Measurements from ENCODE around the gene SINHCAF. TPM values are rescaled to one million over a fixed set of nuclear protein-coding genes. Genes with fewer than 3 reads are reported as not detected.
"Not testable (repeated sequence)": the region's sequence is repeated elsewhere in the genome, so short reads cannot be mapped to it uniquely, and the experiment has no call there.

The SINHCAF gene
- total RNA-seq, 1 donor from 2014 or later = 115 TPM

GRCh38 chr12:31274520-31275300, 51.2 kb downstream of the SINHCAF start:
- Mint-ChIP-seq H3K9me3 (ENCODE audit: unreplicated experiment) (no peaks in the 10 kb centered on the region), H3K36me3 (ENCODE audit: low read depth, unreplicated experiment) (peaks cover 2% of the 10 kb centered on the region), H3K27ac (ENCODE audit: unreplicated experiment) (no peak overlapping the region), H3K27me3 (ENCODE audit: low read depth, unreplicated experiment) (no peaks in the 10 kb centered on the region), H3K4me1 (ENCODE audit: low read depth, unreplicated experiment) (peaks cover 3% of the 10 kb centered on the region), H3K4me3 (ENCODE audit: unreplicated experiment) (no peak overlapping the region)
- Histone ChIP-seq H3K9ac (ENCODE audit: low read length) (no peak overlapping the region), H3K27ac (ENCODE audit: low read depth, low read length) (no peak overlapping the region), H3K36me3 (ENCODE audit: insufficient read depth, low read length) (peaks cover 8% of the 10 kb centered on the region), H3K27me3 (ENCODE audit: insufficient read depth, low read length) (no peaks in the 10 kb centered on the region), H2AFZ (ENCODE audit: low read depth, low read length) (no peak overlapping the region), H3K9me3 (ENCODE audit: insufficient read depth, low read depth, low read length) (no peaks in the 10 kb centered on the region), H3K79me2 (ENCODE audit: insufficient read depth, low read length) (no peaks in the 10 kb centered on the region), H3K4me2 (ENCODE audit: low read length) (no peak overlapping the region), H4K20me1 (ENCODE audit: insufficient read depth, low read length) (peaks cover 3% of the 10 kb centered on the region), H3K4me3 (ENCODE audit: insufficient read depth, low read depth, low read length) (no peak overlapping the region), H3K4me1 (ENCODE audit: insufficient read depth, low read length) (no peaks in the 10 kb centered on the region)
- TF ChIP-seq EZH2 (IDR thresholded peaks at IDR 0.05; ENCODE audit: insufficient read depth, low read length) = no peak
- TF ChIP-seq CTCF (IDR thresholded peaks at IDR 0.05; ENCODE audit: insufficient read depth, low read depth, low read length) = no peak
- FAIRE-seq = no peak
- DNase-seq (ENCODE audit: low read depth) = no peak

GRCh38 chr12:31273794-31274193, 52.2 kb downstream of the SINHCAF start:
- not testable (repeated sequence) for H3K4me3 ChIP-seq (ENCODE audit: insufficient read depth, low read depth, low read length); H3K4me3 Mint-ChIP-seq (ENCODE audit: unreplicated experiment); H3K4me2 ChIP-seq (ENCODE audit: low read length); H3K36me3 Mint-ChIP-seq (ENCODE audit: low read depth, unreplicated experiment); H3K9me3 Mint-ChIP-seq (ENCODE audit: unreplicated experiment); H3K9me3 ChIP-seq (ENCODE audit: insufficient read depth, low read depth, low read length); H4K20me1 ChIP-seq (ENCODE audit: insufficient read depth, low read length); FAIRE-seq; H2AFZ ChIP-seq (ENCODE audit: low read depth, low read length); H3K27ac ChIP-seq (ENCODE audit: low read depth, low read length); H3K4me1 Mint-ChIP-seq (ENCODE audit: low read depth, unreplicated experiment); DNase-seq (ENCODE audit: low read depth); H3K4me1 ChIP-seq (ENCODE audit: insufficient read depth, low read length); H3K79me2 ChIP-seq (ENCODE audit: insufficient read depth, low read length); H3K9ac ChIP-seq (ENCODE audit: low read length); H3K36me3 ChIP-seq (ENCODE audit: insufficient read depth, low read length); H3K27me3 ChIP-seq (ENCODE audit: insufficient read depth, low read length); H3K27me3 Mint-ChIP-seq (ENCODE audit: low read depth, unreplicated experiment); H3K27ac Mint-ChIP-seq (ENCODE audit: unreplicated experiment)

- TF ChIP-seq EZH2 (IDR thresholded peaks at IDR 0.05; ENCODE audit: insufficient read depth, low read length) = no peak
- TF ChIP-seq CTCF (IDR thresholded peaks at IDR 0.05; ENCODE audit: insufficient read depth, low read depth, low read length) = no peak
- no peak overlapping the region for H3K27ac ChIP-seq (ENCODE audit: low read depth, low read length)
- no peak overlapping the region for H3K27ac Mint-ChIP-seq (ENCODE audit: unreplicated experiment)
Measured at GRCh38 chr12:31272607-31273225, 53.2 kb downstream of the SINHCAF start.

More at GRCh38 chr12:31272607-31273225, 53.2 kb downstream of the SINHCAF start:
- no peak overlapping the region for H3K4me2 ChIP-seq (ENCODE audit: low read length)
- no peak for DNase-seq (ENCODE audit: low read depth)
- no peaks in the 10 kb centered on the region for H3K9me3 Mint-ChIP-seq (ENCODE audit: unreplicated experiment)
- no peaks in the 10 kb centered on the region for H3K4me1 ChIP-seq (ENCODE audit: insufficient read depth, low read length)
- no peaks in the 10 kb centered on the region for H3K36me3 Mint-ChIP-seq (ENCODE audit: low read depth, unreplicated experiment)
- no peak overlapping the region for H3K4me3 ChIP-seq (ENCODE audit: insufficient read depth, low read depth, low read length)
- H3K4me1 Mint-ChIP-seq (ENCODE audit: low read depth, unreplicated experiment) = no peaks in the 10 kb centered on the region
- H3K79me2 ChIP-seq (ENCODE audit: insufficient read depth, low read length) = no peaks in the 10 kb centered on the region
- peaks cover 8% of the 10 kb centered on the region for H3K36me3 ChIP-seq (ENCODE audit: insufficient read depth, low read length)
- H4K20me1 ChIP-seq (ENCODE audit: insufficient read depth, low read length) = no peaks in the 10 kb centered on the region
- no peaks in the 10 kb centered on the region for H3K27me3 Mint-ChIP-seq (ENCODE audit: low read depth, unreplicated experiment)
- H3K4me3 Mint-ChIP-seq (ENCODE audit: unreplicated experiment) = no peak overlapping the region
- no peak for FAIRE-seq
- H2AFZ ChIP-seq (ENCODE audit: low read depth, low read length) = no peak overlapping the region
- no peak overlapping the region for H3K9ac ChIP-seq (ENCODE audit: low read length)
- no peaks in the 10 kb centered on the region for H3K27me3 ChIP-seq (ENCODE audit: insufficient read depth, low read length)
- no peaks in the 10 kb centered on the region for H3K9me3 ChIP-seq (ENCODE audit: insufficient read depth, low read depth, low read length)

Measured in astrocyte (in vitro differentiated cells and primary cell).